Naive thymus-derived CD8-positive, alpha-beta T cell (primary cell): ENCODE measurements around the gene CA4. TPM values are rescaled to one million over a fixed set of nuclear protein-coding genes. Genes with fewer than 3 reads are reported as not detected.

Experiments used
- ATAC-seq, 2 donors: fragments of 150-1000 bp; cut with Tn5 transposase in 1 of 2; sonication (Bioruptor Pico), chemical (Tn5 transposase) in 1 of 2; 1 replicate in 1 of 2; 2 replicates in 1 of 2; pipeline ENCODE4 v1.10.0; 2021; ENCODE audit warnings: mild to moderate bottlenecking in 2 of 2, moderate library complexity in 2 of 2
- POLR2A ChIA-PET: fragments of 350-600 bp; sonication (Branson Sonifier 250); formaldehyde crosslinking; loops from one replicate; lab custom pipeline; 2021; ENCODE audit warnings: antibody characterized with exemption; lab: Charles Lee
- DNase-seq, 10 donors: peaks; one replicate each; pipeline versions ENCODE4 v3.0.0 to v3.0.0-alpha.2; 2020 to 2022
- H3K27ac Mint-ChIP-seq, 10 donors: one replicate each; pipeline ENCODE4 v1.8.0; 2020 to 2022; ENCODE audit warnings: mild to moderate bottlenecking in 10 of 10, mixed read lengths in 10 of 10, moderate library complexity in 4 of 10, inconsistent platforms in 1 of 10
- H3K27me3 Mint-ChIP-seq, 5 donors: one replicate each; pipeline ENCODE4 v1.8.0; 2021 to 2022; ENCODE audit warnings: mixed read lengths in 5 of 5
- H3K36me3 Mint-ChIP-seq, 3 donors: one replicate each; pipeline ENCODE4 v1.8.0; 2020 to 2022; ENCODE audit warnings: mixed read lengths in 3 of 3, mild to moderate bottlenecking in 2 of 3, inconsistent platforms in 1 of 3
- H3K4me1 Mint-ChIP-seq, 4 donors: one replicate each; pipeline ENCODE4 v1.8.0; 2021 to 2022; ENCODE audit warnings: mixed read lengths in 4 of 4
- H3K4me3 Mint-ChIP-seq, 10 donors: one replicate each; pipeline ENCODE4 v1.8.0; 2020 to 2022; ENCODE audit warnings: mild to moderate bottlenecking in 10 of 10, mixed read lengths in 10 of 10, moderate library complexity in 6 of 10, inconsistent platforms in 1 of 10
- H3K9me3 Mint-ChIP-seq, 9 donors: one replicate each; pipeline ENCODE4 v1.8.0; 2020 to 2022; ENCODE audit warnings: mixed read lengths in 9 of 9, mild to moderate bottlenecking in 3 of 9, inconsistent platforms in 1 of 9, moderate library complexity in 1 of 9
- polyA plus RNA-seq, 3 donors: library from polyadenylated mRNA; unstranded; fragments of 300-500 nt; fragmentation: Illumina TruSeq; gene quantifications; one replicate each; pipeline ENCODE4 v1.2.3, GENCODE V29; 2021
- total RNA-seq, 8 experiments: library from RNA in 2 of 8; stranded (reverse) in 2 of 8; gene quantifications; one replicate each; pipeline ENCODE4 v1.2.3 and lab custom pipeline; 2021 to 2026

CA4 gene
- total and polyA plus RNA-seq, 5 experiments from 2014 or later, result not detected

GRCh38 chr17:60135951-60136666, 13.7 kb upstream of the CA4 start:
- peak overlapping the region; percentile 87 to 97 (median 94) for H3K4me3 Mint-ChIP-seq
- H3K27me3 Mint-ChIP-seq, result peaks cover 8 to 40% (median 20%) of the 10 kb centered on the region in 5 donors
- H3K36me3 Mint-ChIP-seq, result peaks cover 8 to 14% (median 8%) of the 10 kb centered on the region in 3 donors
- POLR2A ChIA-PET, result interaction anchor here (0.5 to 1.0 kb wide), 2 partner anchors 9 to 921 kb away, joined by 3 to 5 read pairs; no protein-coding TSS in a partner anchor
- H3K9me3 Mint-ChIP-seq, result no peaks in the 10 kb centered on the region
- H3K4me1 Mint-ChIP-seq, result peaks cover 27 to 38% (median 35%) of the 10 kb centered on the region in 4 donors
- peak in 1 of 10 donors; percentile 28 for DNase-seq
- peak overlapping the region in 3 of 10 donors; percentile 4 to 72 (median 34) for H3K27ac Mint-ChIP-seq
- no peak for ATAC-seq

GRCh38 chr17:60137731-60138130, 12.0 kb upstream of the CA4 start:
- Mint-ChIP-seq H3K27me3 (peaks cover 12 to 56% (median 36%) of the 10 kb centered on the region in 5 donors), H3K9me3 (no peaks in the 10 kb centered on the region), H3K4me1 (peaks cover 24 to 40% (median 38%) of the 10 kb centered on the region in 4 donors), H3K27ac (no peak overlapping the region), H3K4me3 (no peak overlapping the region), H3K36me3 (peaks cover 2 to 4% (median 4%) of the 10 kb centered on the region in 3 donors)
- DNase-seq (no peak), ATAC-seq (no peak)
- POLR2A ChIA-PET, result no interaction called here

DNA sequence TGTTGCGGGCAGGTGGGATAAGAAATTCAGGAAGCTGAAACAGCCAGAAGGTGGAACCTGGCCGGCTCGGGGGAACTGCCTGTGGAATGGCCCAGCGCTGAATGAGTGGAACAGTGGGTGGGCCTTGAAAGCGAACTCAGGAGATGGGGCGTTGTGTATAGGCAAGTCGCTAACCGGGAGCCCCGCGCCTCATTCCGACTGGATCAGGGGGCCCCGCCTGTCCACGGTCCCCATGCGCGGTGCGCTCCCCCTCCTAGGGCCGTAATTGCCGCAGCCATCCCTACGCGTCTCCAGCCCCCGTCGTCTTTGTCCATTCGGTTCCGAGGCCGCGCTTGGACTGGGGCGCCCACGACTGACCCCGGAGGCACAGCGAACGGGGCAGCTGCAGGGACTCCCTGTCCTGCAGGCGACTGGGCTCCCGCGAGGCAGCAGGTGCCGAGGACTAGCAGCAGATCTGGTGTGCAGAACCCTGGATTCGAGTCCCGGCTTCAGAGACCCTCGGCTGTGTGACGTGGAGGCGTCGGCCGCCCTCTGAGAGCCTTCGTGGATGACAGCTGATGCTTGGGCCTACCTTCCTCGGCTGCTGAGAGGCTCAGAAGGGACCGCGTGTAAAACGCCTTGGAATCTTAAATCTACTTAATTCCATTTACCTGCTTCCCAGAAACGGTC, 10.9 kb upstream of the CA4 start:
- H3K27me3 Mint-ChIP-seq, result peaks cover 16 to 68% (median 45%) of the 10 kb centered on the region in 5 donors
- peaks cover 23 to 47% (median 43%) of the 10 kb centered on the region in 4 donors for H3K4me1 Mint-ChIP-seq
- H3K27ac Mint-ChIP-seq, result no peak overlapping the region
- ATAC-seq, result no peak
- H3K9me3 Mint-ChIP-seq, result no peaks in the 10 kb centered on the region
- POLR2A ChIA-PET, result no interaction called here
- DNase-seq, result peak in 1 of 10 donors; percentile 50
- peaks cover 1 to 4% (median 2%) of the 10 kb centered on the region in 3 donors for H3K36me3 Mint-ChIP-seq
- H3K4me3 Mint-ChIP-seq, result no peak overlapping the region

- peaks cover 16 to 47% (median 38%) of the 10 kb centered on the region in 4 donors for H3K4me1 Mint-ChIP-seq
- H3K27me3 Mint-ChIP-seq, result peaks cover 16 to 74% (median 53%) of the 10 kb centered on the region in 5 donors
- DNase-seq (peak; percentile 42 to 80 (median 71)), ATAC-seq (peak; percentile 56)
- peak overlapping the region in 2 of 10 donors; percentile 40 to 79 for H3K27ac Mint-ChIP-seq
- peaks cover 1 to 4% (median 2%) of the 10 kb centered on the region in 3 donors for H3K36me3 Mint-ChIP-seq
- POLR2A ChIA-PET, result no interaction called here
- no peaks in the 10 kb centered on the region for H3K9me3 Mint-ChIP-seq
- H3K4me3 Mint-ChIP-seq, result peak overlapping the region in 5 of 10 donors; percentile 14 to 51 (median 48)
These were observed 10.1 kb upstream of the CA4 start for GRCh38 chr17:60139438-60140285.

DNA sequence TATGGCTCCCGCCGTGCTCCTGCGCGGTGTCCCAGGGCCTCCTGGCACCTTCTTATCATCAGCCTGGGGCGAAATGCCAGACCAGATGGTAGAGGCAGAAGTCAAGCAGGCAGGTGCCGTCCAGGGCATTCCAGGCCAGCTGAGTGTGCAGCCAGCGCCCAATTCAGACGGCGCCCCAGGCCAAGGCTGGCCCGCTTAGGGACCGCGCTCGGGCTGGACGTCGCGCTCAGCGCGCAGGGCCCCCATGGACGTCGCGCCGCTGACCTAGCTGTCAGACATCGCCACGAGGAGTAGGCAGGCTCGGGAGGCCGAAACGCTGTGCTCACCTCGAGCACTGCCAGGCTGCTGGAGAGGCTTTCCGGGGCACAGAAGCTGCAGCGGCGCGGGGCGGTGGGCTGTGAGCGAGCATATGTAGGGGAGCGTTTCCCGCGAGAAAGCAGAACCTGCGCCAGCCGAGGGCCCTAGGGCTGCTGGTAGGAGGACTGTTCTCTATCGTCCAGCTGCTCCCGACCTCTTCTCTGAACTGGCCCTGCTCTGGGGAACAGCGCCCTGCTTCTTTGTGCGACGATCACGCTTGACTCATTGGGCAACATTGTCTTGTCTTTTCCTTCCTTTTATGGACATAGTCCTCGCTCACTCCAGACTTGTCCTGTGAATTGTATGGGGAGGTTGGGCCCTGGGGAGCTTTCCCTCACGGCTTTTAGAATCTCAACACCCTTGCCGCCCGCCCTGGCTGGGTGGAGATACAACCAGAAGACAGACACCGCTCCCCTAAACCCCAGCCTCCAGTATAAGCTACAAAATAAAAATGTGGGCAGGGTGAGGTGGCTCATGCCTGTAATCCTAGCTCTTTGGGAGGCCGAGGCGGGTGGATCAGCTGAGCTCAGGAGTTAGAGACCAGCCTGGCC, 8.4 kb upstream of the CA4 start:
- DNase-seq (peak in 1 of 10 donors; percentile 59), ATAC-seq (no peak)
- no peak overlapping the region for H3K4me3 Mint-ChIP-seq
- peaks cover 9 to 33% (median 24%) of the 10 kb centered on the region in 4 donors for H3K4me1 Mint-ChIP-seq
- no peaks in the 10 kb centered on the region for H3K9me3 Mint-ChIP-seq
- H3K36me3 Mint-ChIP-seq, result peaks cover 1 to 4% (median 2%) of the 10 kb centered on the region in 3 donors
- no peak overlapping the region for H3K27ac Mint-ChIP-seq
- peaks cover 22 to 87% (median 67%) of the 10 kb centered on the region in 5 donors for H3K27me3 Mint-ChIP-seq
- POLR2A ChIA-PET, result interaction anchor here (0.9 kb wide), 1 partner anchor 32 kb away, joined by 3 read pairs; no protein-coding TSS in a partner anchor

DNA sequence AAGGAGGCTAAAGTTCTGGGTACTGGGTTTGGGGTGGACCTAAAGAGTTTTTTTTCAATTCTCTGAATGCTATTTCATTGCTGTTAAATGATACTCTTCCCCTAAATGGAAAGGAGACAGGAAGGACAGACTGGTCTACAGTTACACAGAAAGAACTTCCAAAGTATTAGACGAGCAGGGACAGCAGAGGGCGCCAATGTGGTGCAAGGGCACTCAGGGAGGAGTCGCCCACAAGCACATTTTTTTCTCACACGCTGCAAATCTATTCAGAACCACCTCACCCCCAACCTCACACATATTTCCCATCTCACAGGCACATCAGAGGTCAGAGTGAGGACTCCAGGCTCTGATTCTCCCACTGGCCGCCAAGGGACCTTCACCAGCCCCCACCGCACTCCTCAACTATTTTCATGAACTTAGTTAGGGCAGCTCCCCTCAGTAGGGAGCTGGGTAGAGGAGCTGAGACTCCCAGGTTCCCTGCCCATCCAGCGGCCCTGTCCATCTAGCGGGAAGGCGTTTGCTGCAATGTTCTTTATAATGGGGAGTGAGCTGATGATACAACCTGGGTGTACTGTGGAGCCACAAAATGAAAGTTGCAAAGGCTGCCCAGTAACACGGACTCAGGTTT, 6.8 kb upstream of the CA4 start:
- POLR2A ChIA-PET, result no interaction called here
- H3K27ac Mint-ChIP-seq, result no peak overlapping the region

GRCh38 chr17:60145006-60145935, 4.5 kb upstream of the CA4 start:
- DNase-seq (peak in 1 of 10 donors; percentile 26), ATAC-seq (no peak)
- Mint-ChIP-seq H3K4me3 (no peak overlapping the region), H3K4me1 (peaks cover 5 to 32% (median 27%) of the 10 kb centered on the region in 4 donors), H3K36me3 (peaks cover 0 to 5% (median 0%) of the 10 kb centered on the region in 3 donors), H3K9me3 (no peaks in the 10 kb centered on the region), H3K27me3 (peaks cover 24 to 93% (median 73%) of the 10 kb centered on the region in 5 donors), H3K27ac (no peak overlapping the region)
- POLR2A ChIA-PET, result interaction anchor here (0.5 kb wide), 1 partner anchor 293 kb away, joined by 5 read pairs; no protein-coding TSS in a partner anchor

More for the DNA sequence above, 6.8 kb upstream of the CA4 start:
- Mint-ChIP-seq H3K4me3 (no peak overlapping the region), H3K4me1 (peaks cover 8 to 33% (median 24%) of the 10 kb centered on the region in 4 donors), H3K27me3 (peaks cover 24 to 97% (median 77%) of the 10 kb centered on the region in 5 donors), H3K9me3 (no peaks in the 10 kb centered on the region), H3K36me3 (peaks cover 0 to 5% (median 0%) of the 10 kb centered on the region in 3 donors)
- DNase-seq, result peak; percentile 44 to 85 (median 60)
- peak; percentile 71 to 80 for ATAC-seq

GRCh38 chr17:60146206-60146605, 3.6 kb upstream of the CA4 start:
- DNase-seq (no peak), ATAC-seq (no peak)
- no peaks in the 10 kb centered on the region for H3K9me3 Mint-ChIP-seq
- peaks cover 26 to 92% (median 72%) of the 10 kb centered on the region in 5 donors for H3K27me3 Mint-ChIP-seq
- peaks cover 0 to 5% (median 0%) of the 10 kb centered on the region in 3 donors for H3K36me3 Mint-ChIP-seq
- H3K4me1 Mint-ChIP-seq, result peaks cover 8 to 41% (median 32%) of the 10 kb centered on the region in 4 donors
- no peak overlapping the region for H3K4me3 Mint-ChIP-seq
- POLR2A ChIA-PET, result no interaction called here
- no peak overlapping the region for H3K27ac Mint-ChIP-seq

- POLR2A ChIA-PET, result no interaction called here
- H3K4me3 Mint-ChIP-seq, result no peak overlapping the region
- peak overlapping the region in 1 of 10 donors; percentile 68 for H3K27ac Mint-ChIP-seq
- DNase-seq (peak in 1 of 10 donors; percentile 41), ATAC-seq (no peak)
- no peaks in the 10 kb centered on the region for H3K9me3 Mint-ChIP-seq
- peaks cover 28 to 92% (median 71%) of the 10 kb centered on the region in 5 donors for H3K27me3 Mint-ChIP-seq
- H3K4me1 Mint-ChIP-seq, result peaks cover 7 to 39% (median 31%) of the 10 kb centered on the region in 4 donors
- H3K36me3 Mint-ChIP-seq, result peaks cover 0 to 5% (median 0%) of the 10 kb centered on the region in 3 donors
These were observed 2.1 kb upstream of the CA4 start for GRCh38 chr17:60147553-60148223.

DNA sequence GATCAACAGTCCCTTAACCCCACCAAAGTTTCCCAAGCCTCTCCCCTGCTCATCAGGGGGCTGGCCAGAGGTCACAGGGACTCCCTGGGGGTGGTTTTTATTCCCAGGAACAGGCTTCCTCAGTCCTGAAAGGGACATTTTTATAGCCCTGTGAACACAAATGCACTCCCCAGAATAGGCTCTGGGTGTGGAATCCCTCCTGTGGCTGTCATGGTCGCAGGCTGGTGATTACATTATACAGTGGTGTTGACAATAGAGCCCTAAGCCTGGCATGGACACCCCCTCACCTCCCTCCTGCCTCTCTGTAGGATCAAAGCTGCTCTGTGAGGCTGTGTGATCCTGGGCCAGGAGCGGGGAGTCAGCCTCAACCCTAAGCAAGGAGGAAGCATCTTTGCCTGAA, 1.4 kb upstream of the CA4 start:
- H3K9me3 Mint-ChIP-seq, result no peaks in the 10 kb centered on the region
- H3K4me1 Mint-ChIP-seq, result peaks cover 3 to 32% (median 25%) of the 10 kb centered on the region in 4 donors
- POLR2A ChIA-PET, result no interaction called here
- no peak overlapping the region for H3K27ac Mint-ChIP-seq
- H3K27me3 Mint-ChIP-seq, result peaks cover 27 to 92% (median 69%) of the 10 kb centered on the region in 5 donors
- peaks cover 0 to 5% (median 0%) of the 10 kb centered on the region in 3 donors for H3K36me3 Mint-ChIP-seq
- ATAC-seq (no peak), DNase-seq (no peak)
- H3K4me3 Mint-ChIP-seq, result no peak overlapping the region
